ENCODE results near the gene LY6G6F. TPM values are rescaled to one million over a fixed set of nuclear protein-coding genes. Genes with fewer than 3 reads are reported as not detected.

LY6G6F gene
- total RNA-seq, 4 donors from 2014 or later = not detected

DNA sequence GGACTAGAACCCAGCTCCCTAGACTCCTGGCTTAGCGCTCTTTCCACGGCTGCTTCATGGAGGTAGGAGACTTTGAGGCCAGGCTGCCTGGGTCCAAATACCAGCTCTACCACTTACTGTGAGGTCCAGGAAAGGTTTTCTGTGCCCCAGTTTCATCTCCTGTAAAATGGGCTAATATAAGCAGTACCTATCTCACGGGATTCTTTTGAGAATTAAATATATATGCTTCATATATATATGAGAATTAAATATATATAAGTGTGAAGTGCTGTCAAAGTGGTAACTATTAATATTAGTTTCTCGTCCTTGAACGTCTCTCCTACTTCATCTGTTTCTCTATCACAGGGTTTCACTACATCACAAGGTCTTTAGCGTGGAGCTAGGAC is 15.6 kb upstream of the LY6G6F start:
- 94 to 95% methylated on average over 6 of the region's 6 CpGs for WGBS, 2 donors

DNA sequence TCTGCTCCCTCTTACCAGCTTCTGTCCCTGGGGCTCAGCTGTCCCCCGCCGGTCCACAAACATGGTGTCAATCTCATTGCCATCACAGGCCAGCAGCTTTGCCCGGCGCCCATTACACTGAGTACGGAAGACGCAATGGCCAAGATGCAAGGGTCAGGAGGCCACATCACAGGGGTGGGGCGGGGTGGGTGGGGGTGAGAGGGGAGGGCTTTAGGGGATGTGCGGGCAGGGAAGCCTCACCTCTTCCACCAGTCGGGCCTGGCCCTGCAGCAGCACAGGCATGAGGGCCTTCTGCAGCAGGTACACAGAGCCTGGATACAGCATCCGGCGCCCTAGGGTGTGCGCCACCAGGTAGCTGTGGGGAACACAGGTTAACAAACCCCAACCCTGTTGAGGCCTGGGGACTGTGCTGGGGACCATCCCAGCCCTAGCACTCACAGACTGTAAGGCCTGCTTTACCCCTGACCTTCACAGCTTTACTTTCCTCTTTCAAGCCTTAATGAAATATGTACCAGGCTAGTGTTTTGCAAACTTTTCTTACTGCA is 15.0 kb upstream of the LY6G6F start:
- WGBS, 2 donors = 96 to 97% methylated on average over 11 to 12 of the region's 12 CpGs
- DNase-seq = no peak
- Histone ChIP-seq H3K4me3 (replicated peaks in 1 of 3) (no peak overlapping the region), H3K9me3 (no peaks in the 10 kb centered on the region), H3K27me3 (no peaks in the 10 kb centered on the region), H3K4me1 (no peaks in the 10 kb centered on the region), H3K27ac (no peak overlapping the region), H3K36me3 (peaks cover 73 to 77% of the 10 kb centered on the region in 2 donors)
- intact Hi-C loops (cut with DNase I) = no loop called here
- TF ChIP-seq POLR2A (IDR thresholded peaks at IDR 0.05) = no peak
- TF ChIP-seq, protein P1, sequence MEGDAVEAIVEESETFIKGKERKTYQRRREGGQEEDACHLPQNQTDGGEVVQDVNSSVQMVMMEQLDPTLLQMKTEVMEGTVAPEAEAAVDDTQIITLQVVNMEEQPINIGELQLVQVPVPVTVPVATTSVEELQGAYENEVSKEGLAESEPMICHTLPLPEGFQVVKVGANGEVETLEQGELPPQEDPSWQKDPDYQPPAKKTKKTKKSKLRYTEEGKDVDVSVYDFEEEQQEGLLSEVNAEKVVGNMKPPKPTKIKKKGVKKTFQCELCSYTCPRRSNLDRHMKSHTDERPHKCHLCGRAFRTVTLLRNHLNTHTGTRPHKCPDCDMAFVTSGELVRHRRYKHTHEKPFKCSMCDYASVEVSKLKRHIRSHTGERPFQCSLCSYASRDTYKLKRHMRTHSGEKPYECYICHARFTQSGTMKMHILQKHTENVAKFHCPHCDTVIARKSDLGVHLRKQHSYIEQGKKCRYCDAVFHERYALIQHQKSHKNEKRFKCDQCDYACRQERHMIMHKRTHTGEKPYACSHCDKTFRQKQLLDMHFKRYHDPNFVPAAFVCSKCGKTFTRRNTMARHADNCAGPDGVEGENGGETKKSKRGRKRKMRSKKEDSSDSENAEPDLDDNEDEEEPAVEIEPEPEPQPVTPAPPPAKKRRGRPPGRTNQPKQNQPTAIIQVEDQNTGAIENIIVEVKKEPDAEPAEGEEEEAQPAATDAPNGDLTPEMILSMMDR (IDR thresholded peaks at IDR 0.05) = no peak

More for the DNA sequence above, 15.6 kb upstream of the LY6G6F start:
- peaks cover 75 to 76% of the 10 kb centered on the region in 2 donors for H3K36me3 ChIP-seq
- H3K27ac ChIP-seq = no peak overlapping the region
- no peaks in the 10 kb centered on the region for H3K9me3 ChIP-seq
- no peaks in the 10 kb centered on the region for H3K4me1 ChIP-seq
- intact Hi-C loops (cut with DNase I) = no loop called here
- H3K27me3 ChIP-seq = no peaks in the 10 kb centered on the region
- no peak overlapping the region for H3K4me3 ChIP-seq (replicated peaks in 1 of 3)
- no peak for TF ChIP-seq POLR2A (IDR thresholded peaks at IDR 0.05)
- TF ChIP-seq, protein P1 (IDR thresholded peaks at IDR 0.05) = no peak
- no peak for DNase-seq

DNA sequence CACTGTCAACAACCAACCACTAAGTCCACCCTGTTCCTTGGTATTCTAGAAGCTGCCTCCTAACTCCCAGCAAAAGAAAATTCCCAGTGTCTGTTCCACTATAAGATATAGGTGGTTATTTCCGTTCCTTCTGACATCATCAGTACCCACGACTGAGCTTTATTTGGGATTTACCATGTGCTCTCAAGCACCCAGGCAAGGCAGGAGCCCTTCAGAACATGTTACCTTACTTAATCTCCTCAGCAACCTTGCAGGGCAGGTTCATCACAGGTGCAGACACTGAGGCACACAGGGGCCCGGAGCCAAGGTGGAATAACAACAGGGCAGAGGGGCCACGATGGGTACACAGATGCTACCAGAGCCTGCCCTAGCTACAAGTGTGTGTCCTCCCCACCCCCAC is 14.3 kb upstream of the LY6G6F start:
- DNase-seq = no peak
- Histone ChIP-seq H3K9me3 (no peaks in the 10 kb centered on the region), H3K27me3 (no peaks in the 10 kb centered on the region), H3K4me3 (replicated peaks in 1 of 3) (no peak overlapping the region), H3K4me1 (no peaks in the 10 kb centered on the region), H3K27ac (no peak overlapping the region), H3K36me3 (peaks cover 66 to 71% of the 10 kb centered on the region in 2 donors)
- WGBS, 2 donors = 88 to 98% methylated on average over 4 of the region's 4 CpGs
- TF ChIP-seq POLR2A (IDR thresholded peaks at IDR 0.05) = no peak
- TF ChIP-seq, protein P1 (IDR thresholded peaks at IDR 0.05) = no peak
- intact Hi-C loops (cut with DNase I) = no loop called here

DNA sequence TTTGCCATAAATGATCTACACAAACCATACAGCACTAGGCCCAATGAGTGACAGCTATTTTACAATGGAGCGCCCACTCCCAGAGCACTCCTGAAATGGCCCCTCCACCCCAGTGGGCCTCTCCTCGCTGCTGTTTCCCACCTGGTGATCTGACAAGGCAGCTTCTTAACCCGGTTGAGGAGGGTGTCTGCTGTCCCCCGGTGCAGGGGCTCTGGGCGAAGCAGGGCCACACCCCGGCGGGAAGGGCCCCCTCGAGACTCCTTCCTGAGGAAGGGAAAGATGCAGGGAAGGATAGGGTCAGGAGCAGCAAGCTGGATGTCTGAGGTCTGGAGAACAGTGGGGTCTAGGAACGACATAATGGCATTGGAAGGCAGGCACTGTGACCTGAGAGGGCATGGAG is 13.8 kb upstream of the LY6G6F start:
- WGBS, 2 donors = 89 to 96% methylated on average over 9 of the region's 9 CpGs
- intact Hi-C loops (cut with DNase I) = no loop called here
- no peak for TF ChIP-seq POLR2A (IDR thresholded peaks at IDR 0.05)
- TF ChIP-seq, protein P1 (IDR thresholded peaks at IDR 0.05) = no peak

DNA sequence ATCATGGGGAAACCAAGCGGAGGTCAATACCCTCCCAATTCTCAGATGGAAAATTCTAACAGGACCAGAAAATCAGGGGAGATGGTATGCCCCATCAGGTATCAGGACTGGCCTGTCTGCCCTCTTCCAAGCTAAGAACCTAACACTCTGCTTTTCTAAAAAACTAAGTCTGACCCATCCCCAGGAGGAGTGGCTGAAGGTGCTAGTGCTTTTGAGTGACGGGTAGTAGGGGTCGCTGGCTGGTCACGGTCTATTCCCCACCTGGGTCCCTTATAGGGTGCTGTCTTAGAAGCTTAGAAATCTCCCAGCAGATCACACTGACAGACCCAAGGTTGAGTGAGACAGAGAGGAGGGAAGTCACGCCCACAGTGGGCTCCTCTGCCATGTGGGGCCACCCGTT is 13.1 kb upstream of the LY6G6F start:
- Histone ChIP-seq H3K27me3 (no peaks in the 10 kb centered on the region), H3K36me3 (peaks cover 54 to 59% of the 10 kb centered on the region in 2 donors), H3K9me3 (no peaks in the 10 kb centered on the region), H3K4me1 (no peaks in the 10 kb centered on the region), H3K27ac (no peak overlapping the region), H3K4me3 (replicated peaks in 1 of 3) (no peak overlapping the region)
- WGBS, 2 donors = 90 to 91% methylated on average over 6 of the region's 6 CpGs
- no peak for DNase-seq
- TF ChIP-seq POLR2A (IDR thresholded peaks at IDR 0.05) = no peak
- TF ChIP-seq, protein P1 (IDR thresholded peaks at IDR 0.05) = no peak
- intact Hi-C loops (cut with DNase I) = no loop called here

More for the DNA sequence above, 13.8 kb upstream of the LY6G6F start:
- peaks cover 61 to 66% of the 10 kb centered on the region in 2 donors for H3K36me3 ChIP-seq
- no peak overlapping the region for H3K27ac ChIP-seq
- no peak for DNase-seq
- no peaks in the 10 kb centered on the region for H3K27me3 ChIP-seq
- no peak overlapping the region for H3K4me3 ChIP-seq (replicated peaks in 1 of 3)
- no peaks in the 10 kb centered on the region for H3K9me3 ChIP-seq
- H3K4me1 ChIP-seq = no peaks in the 10 kb centered on the region

Data from thyroid gland (tissue), 4 donors.